Breast epithelium (tissue), 3 donors: ENCODE results near the gene TRAPPC6A.

Experiments
- POLR2AphosphoS5 ChIP-seq, 3 donors: sonication (generic); formaldehyde crosslinking; IDR thresholded peaks; one replicate each; pipeline ENCODE4 v1.6.1; 2017; ENCODE audit warnings: antibody characterized with exemption in 3 of 3
- TF ChIP-seq, protein P1 (sequence below), 3 donors: fragments of 450-650 bp; IDR thresholded peaks; one replicate each; pipeline ENCODE4 v1.5.1; 2016 to 2017; ENCODE audit warnings: antibody characterized with exemption in 3 of 3, mild to moderate bottlenecking in 3 of 3, moderate library complexity in 3 of 3

GRCh38 chr19:45151320-45151719 is 26.7 kb downstream of the TRAPPC6A start:
- TF ChIP-seq POLR2AphosphoS5 (IDR thresholded peaks at IDR 0.05): no peak
- TF ChIP-seq, protein P1, sequence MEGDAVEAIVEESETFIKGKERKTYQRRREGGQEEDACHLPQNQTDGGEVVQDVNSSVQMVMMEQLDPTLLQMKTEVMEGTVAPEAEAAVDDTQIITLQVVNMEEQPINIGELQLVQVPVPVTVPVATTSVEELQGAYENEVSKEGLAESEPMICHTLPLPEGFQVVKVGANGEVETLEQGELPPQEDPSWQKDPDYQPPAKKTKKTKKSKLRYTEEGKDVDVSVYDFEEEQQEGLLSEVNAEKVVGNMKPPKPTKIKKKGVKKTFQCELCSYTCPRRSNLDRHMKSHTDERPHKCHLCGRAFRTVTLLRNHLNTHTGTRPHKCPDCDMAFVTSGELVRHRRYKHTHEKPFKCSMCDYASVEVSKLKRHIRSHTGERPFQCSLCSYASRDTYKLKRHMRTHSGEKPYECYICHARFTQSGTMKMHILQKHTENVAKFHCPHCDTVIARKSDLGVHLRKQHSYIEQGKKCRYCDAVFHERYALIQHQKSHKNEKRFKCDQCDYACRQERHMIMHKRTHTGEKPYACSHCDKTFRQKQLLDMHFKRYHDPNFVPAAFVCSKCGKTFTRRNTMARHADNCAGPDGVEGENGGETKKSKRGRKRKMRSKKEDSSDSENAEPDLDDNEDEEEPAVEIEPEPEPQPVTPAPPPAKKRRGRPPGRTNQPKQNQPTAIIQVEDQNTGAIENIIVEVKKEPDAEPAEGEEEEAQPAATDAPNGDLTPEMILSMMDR (IDR thresholded peaks at IDR 0.05): no peak
